Fibroblast of peridontal ligament (primary cell): ENCODE data around the gene KLHL18.

Experiments
- DNase-seq: peaks from one replicate; pipeline ENCODE4 v3.0.0-alpha.2; 2010; ENCODE audit errors: extremely low read depth

Gene KLHL18

DNA sequence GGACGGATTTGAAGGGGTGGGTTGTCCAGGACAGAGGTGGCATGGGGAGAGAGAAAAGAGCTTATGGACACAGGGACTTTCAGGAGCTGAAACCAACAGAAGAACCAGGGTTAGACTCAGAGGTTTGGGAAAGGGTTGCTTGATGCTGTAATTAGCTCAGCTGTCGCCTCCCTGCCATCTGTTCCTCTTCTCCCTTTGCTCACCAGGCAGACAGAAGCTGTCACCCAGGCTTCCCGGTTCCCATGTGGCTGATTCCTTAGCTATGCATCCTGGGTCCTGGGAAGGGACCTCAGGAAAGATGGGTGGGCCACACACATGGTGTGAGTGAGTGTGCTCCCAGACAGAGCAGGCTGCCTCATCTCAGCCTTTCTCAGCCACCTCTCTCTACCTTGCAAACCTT is 112.1 kb downstream of the KLHL18 start:
- DNase-seq = no peak
